Omental fat pad (tissue), 4 donors: ENCODE measurements around the gene GJA1. TPM values are rescaled to one million over a fixed set of nuclear protein-coding genes. Genes with fewer than 3 reads are reported as not detected.
A peak's percentile ranks its signal among the peaks of the same experiment; 100 is the strongest.

Experiments used
- ATAC-seq: fragments of 150-250 bp; one replicate; pipeline ENCODE4 v1.9.1; 2016; ENCODE audit warnings: mild to moderate bottlenecking, moderate library complexity; ENCODE audit not compliant: low FRiP score
- DNase-seq: peaks from one replicate; pipeline ENCODE4 v3.0.0-alpha.2; 2019; ENCODE audit warnings: low spot score
- CTCF ChIP-seq, 3 donors: fragments of 450-650 bp; IDR thresholded peaks; one replicate each; pipeline ENCODE4 v1.5.1; 2016 to 2017; ENCODE audit warnings: antibody characterized with exemption in 3 of 3, mild to moderate bottlenecking in 3 of 3, moderate library complexity in 2 of 3
- total RNA-seq, 4 donors: library from RNA; depleted of rRNA; stranded (reverse); fragments of >200 nt; gene quantifications; one replicate each; pipeline ENCODE4 v1.1.0, GENCODE V29; 2016

The GJA1 gene
- total RNA-seq, 4 donors from 2014 or later = 54.2 to 339 (median 196) TPM

GRCh38 chr6:121479486-121480098, 44.1 kb downstream of the GJA1 start:
- ATAC-seq (no peak), DNase-seq (no peak)
- no peak for TF ChIP-seq CTCF (IDR thresholded peaks at IDR 0.05)

GRCh38 chr6:121480099-121480713, 44.8 kb downstream of the GJA1 start:
- ATAC-seq (no peak), DNase-seq (no peak)
- TF ChIP-seq CTCF (IDR thresholded peaks at IDR 0.05) = no peak

- DNase-seq (no peak), ATAC-seq (peak; percentile 88)
- no peak for TF ChIP-seq CTCF (IDR thresholded peaks at IDR 0.05)
Observed at GRCh38 chr6:121482004-121482693, 46.7 kb downstream of the GJA1 start.

DNA sequence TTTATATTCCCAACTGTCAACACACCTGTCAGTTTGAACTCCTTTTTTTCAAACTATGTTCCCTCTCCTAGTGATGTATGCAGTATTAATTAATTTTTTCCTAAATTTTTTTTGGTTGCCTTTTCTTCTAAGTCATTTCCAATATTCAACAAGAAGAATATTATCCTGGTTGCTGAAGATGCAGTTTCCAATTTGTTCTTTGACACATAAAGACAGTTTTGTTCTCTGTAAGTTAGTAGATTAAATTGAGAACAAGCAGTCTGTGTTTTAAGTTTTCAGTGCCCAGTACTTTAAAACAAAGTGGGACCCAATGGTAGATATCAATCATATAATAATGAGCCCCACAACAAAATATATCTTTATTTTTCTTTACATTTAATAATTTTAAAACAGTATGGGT, 47.3 kb downstream of the GJA1 start:
- no peak for ATAC-seq
- TF ChIP-seq CTCF (IDR thresholded peaks at IDR 0.05) = no peak
- no peak for DNase-seq

DNA sequence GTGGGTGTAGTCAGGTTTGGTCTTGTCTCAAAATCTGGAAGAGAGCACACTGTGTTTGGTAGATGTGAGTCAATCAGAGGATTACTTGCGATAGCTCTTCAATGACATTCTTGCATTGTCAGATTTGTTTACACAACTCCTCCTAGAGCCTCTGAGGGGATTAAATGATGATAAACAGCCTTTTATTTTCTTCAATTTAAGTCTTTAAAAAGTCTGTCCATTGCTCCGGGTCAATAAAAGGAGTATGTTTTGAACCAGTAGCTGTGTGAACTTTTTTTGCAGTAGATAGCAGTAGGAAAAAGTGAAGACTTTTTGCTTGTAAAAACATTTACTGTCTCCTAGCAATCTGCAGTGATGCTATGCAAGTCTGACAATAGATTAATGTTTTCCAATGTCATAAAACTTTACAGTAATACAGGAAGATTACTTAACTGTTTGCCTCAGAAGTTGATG, 49.9 kb downstream of the GJA1 start:
- TF ChIP-seq CTCF (IDR thresholded peaks at IDR 0.05) = no peak
- DNase-seq (no peak), ATAC-seq (no peak)

- no peak for ATAC-seq
- no peak for DNase-seq
- no peak for TF ChIP-seq CTCF (IDR thresholded peaks at IDR 0.05)
Observed at GRCh38 chr6:121491576-121491975, 56.1 kb downstream of the GJA1 start.
